A549 (cell line): ENCODE results near the gene EIF3B.

ENCODE experiments used
- EP300 ChIP-seq, 2 experiments: fragments of >200 bp; sonication (Bioruptor Twin); formaldehyde crosslinking; IDR thresholded peaks; 2 replicates in 1 of 2; 3 replicates in 1 of 2; pipeline ENCODE4 v1.6.1; 2016 to 2017
- ESRRA ChIP-seq: fragments of 150-350 bp; IDR thresholded peaks from 2 replicates; pipeline ENCODE4 v1.6.1; 2014; ENCODE audit warnings: mild to moderate bottlenecking, low read length, borderline replicate concordance
- MAFK ChIP-seq: fragments of 450-650 bp; IDR thresholded peaks from 2 replicates; pipeline ENCODE4 v1.6.1; 2014; ENCODE audit not compliant: partially characterized antibody
- POLR2A ChIP-seq: IDR thresholded peaks from 2 replicates; pipeline ENCODE4 v1.6.1; 2012; ENCODE audit warnings: mild to moderate bottlenecking, low read length
- POLR2AphosphoS2 ChIP-seq: conservative IDR thresholded peaks from 2 replicates; pipeline ENCODE4 v1.6.1; 2012; ENCODE audit warnings: low read length, improper control_type of control experiment, inconsistent platforms
- TF ChIP-seq, protein P1 (sequence below): fragments of >200 bp; sonication (Bioruptor Twin); formaldehyde crosslinking; IDR thresholded peaks from 3 replicates; pipeline ENCODE4 v1.5.1; 2016
- TF ChIP-seq, protein P2 (sequence below): IDR thresholded peaks from 2 replicates; pipeline ENCODE4 v1.6.1; 2012

DNA sequence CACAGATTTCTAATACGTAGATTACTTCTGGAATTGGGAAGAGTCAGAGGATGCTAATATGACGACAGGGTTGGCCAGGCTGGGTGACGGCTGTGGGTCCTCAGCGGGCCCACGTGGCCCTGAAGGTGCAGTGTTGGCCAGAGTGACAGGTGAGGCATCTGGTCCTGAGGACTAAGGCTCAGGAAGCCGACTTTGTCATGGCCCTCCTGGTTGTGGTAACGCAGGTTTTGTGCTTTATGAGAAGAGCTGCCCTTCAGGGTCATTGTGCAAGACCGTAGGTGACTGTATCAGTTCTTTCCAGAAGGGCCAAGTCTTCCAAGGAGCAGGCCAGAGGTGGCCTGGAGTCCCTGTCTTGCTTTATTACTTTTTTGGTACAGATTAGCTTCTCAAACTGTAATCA lies 2.5 kb downstream of the EIF3B start:
- TF ChIP-seq POLR2A (no peak), POLR2AphosphoS2 (no peak), ESRRA (no peak), MAFK (no peak), EP300 (IDR thresholded peaks at IDR 0.05) (no peak)
- TF ChIP-seq, protein P1, sequence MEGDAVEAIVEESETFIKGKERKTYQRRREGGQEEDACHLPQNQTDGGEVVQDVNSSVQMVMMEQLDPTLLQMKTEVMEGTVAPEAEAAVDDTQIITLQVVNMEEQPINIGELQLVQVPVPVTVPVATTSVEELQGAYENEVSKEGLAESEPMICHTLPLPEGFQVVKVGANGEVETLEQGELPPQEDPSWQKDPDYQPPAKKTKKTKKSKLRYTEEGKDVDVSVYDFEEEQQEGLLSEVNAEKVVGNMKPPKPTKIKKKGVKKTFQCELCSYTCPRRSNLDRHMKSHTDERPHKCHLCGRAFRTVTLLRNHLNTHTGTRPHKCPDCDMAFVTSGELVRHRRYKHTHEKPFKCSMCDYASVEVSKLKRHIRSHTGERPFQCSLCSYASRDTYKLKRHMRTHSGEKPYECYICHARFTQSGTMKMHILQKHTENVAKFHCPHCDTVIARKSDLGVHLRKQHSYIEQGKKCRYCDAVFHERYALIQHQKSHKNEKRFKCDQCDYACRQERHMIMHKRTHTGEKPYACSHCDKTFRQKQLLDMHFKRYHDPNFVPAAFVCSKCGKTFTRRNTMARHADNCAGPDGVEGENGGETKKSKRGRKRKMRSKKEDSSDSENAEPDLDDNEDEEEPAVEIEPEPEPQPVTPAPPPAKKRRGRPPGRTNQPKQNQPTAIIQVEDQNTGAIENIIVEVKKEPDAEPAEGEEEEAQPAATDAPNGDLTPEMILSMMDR, result no peak
- TF ChIP-seq, protein P2, sequence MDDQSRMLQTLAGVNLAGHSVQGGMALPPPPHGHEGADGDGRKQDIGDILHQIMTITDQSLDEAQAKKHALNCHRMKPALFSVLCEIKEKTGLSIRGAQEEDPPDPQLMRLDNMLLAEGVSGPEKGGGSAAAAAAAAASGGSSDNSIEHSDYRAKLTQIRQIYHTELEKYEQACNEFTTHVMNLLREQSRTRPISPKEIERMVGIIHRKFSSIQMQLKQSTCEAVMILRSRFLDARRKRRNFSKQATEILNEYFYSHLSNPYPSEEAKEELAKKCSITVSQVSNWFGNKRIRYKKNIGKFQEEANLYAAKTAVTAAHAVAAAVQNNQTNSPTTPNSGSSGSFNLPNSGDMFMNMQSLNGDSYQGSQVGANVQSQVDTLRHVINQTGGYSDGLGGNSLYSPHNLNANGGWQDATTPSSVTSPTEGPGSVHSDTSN, result no peak
